ENCODE results near the gene SLC19A1.

SLC19A1 gene

GRCh38 chr21:45542242-45542666 is at the start of gene SLC19A1:
TSS of gene SLC19A1 (minus strand) at chr21:45542440. CDS start at chr21:45537959, 4,481 bp downstream.
- no peak for TF ChIP-seq ZNF274 (IDR thresholded peaks at IDR 0.05; ENCODE audit: low read depth, low read length)
- peak within 1 kb of the TSS; percentile 85 for H3K4me3 ChIP-seq (ENCODE audit: low read length)

DNA sequence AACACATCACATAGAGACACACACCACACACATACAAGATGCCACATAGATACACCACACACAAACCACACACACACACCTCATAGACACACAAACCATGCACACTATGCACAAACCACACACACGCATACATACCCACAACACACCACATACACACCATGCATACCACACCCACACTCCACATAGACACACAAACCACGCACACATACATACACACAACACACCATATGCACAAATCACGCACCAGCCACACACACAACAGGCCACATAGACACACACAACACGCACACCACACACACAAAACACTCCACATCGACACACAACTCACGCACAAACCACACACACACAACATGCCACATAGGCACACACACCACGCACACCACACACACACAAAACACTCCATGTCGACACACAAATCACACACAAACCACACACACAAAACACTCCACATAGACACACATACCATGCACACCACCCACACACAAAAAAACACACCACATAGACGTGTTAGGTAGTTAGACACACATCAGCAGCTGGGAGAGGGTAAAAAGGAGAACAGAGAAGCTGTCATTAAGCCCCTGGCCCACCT is 49.5 kb upstream of the SLC19A1 start:
- no peak overlapping the region for H3K4me3 ChIP-seq (ENCODE audit: low read length)
- TF ChIP-seq ZNF274 (IDR thresholded peaks at IDR 0.05; ENCODE audit: low read depth, low read length): no peak

DNA sequence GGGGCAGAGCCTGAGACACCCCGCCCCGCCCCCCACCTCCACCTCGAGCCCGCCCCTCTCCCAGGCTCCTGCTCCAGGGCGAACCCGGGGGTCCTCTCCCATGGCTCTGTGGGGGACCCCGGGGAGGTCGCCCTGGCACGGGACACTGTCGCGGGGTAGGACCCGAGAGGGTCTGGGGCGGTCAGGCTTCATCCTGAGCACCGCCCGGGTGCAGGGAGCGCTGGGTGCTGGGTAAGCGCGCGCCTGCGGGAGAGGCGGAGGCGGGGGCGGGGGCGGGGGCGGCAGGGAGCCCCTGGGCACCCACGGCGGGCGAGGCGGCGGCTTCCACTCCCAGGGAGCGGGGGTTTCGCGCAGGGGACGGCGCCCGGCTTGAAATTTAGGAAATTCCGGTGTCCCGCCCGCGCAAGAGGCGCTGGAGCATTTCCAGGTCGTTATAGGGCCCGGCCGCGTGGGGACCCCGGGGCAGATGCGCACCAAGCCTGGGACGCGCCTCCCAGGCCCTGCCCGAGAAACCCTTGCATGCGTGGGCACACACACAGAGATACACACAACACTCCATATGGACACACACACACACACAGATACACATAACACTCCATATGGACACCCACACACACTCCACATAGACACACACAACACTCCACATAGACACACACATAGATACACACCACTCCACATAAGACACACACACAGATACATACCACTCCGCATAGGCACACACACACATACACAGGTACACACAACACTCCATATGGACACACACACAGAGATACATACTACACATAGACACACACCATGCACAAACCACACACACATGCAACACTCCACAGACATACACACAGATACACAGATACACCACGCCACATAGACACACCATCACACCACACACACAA is 48.7 kb upstream of the SLC19A1 start:
- H3K4me3 ChIP-seq (ENCODE audit: low read length): no peak overlapping the region
- no peak for TF ChIP-seq ZNF274 (IDR thresholded peaks at IDR 0.05; ENCODE audit: low read depth, low read length)

DNA sequence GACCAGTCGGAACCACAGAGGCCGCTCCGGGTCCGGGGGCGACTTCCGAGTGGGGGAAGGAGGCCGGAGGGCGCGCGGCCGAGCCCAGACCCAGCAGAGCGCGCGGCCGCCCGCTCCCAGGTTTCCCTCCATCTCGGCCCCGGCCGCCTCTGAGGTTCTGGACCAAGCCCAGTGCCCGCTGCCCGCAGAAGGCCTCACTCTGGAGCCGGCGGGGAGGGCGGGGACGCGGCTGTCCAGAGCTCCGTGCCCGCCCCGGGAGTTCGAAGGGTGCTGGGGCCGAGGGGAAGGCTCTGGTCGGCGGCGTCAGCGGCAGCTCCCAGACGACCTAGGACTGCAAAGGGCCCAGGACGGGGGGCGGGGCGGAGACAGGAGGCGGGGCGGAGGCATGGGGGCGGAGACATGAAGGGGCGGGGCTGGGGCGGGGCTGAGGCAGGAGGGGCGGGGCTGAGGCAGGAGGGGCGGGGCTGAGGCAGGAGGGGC is 48.0 kb upstream of the SLC19A1 start:
- no peak for TF ChIP-seq ZNF274 (IDR thresholded peaks at IDR 0.05; ENCODE audit: low read depth, low read length)
- peak overlapping the region; percentile 17; the same call in 1 of the 2 replicates for H3K4me3 ChIP-seq (ENCODE audit: low read length)

DNA sequence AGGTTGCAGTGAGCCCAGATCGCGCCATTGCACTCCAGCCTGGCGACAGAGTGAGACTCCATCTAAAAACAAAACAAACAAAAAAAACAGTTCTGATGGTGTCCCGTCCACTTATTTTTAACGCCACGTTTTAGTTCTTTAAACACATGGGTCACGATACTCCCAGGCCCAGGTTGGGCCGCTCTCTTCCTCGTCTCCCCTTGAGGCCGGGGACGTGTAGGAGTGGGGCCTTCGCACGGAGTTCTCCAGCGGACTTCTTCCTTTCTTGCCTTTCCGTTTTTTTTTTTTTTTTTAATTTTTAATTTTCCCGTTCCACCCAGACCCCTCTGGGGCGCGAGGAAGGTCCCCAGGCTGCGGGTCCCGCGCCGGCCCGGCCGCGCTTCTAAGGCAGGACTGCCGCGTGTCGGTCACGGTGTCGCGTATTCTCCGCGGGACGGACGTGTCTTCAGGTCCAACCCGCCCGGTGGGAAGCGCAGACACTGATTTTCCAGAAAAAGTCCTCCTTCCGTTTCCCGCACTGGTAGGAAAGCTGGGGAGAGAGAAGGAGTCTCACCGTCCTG is 47.5 kb upstream of the SLC19A1 start:
- H3K4me3 ChIP-seq (ENCODE audit: low read length): peak overlapping the region; percentile 17; the same call in 1 of the 2 replicates
- TF ChIP-seq ZNF274 (IDR thresholded peaks at IDR 0.05; ENCODE audit: low read depth, low read length): no peak

DNA sequence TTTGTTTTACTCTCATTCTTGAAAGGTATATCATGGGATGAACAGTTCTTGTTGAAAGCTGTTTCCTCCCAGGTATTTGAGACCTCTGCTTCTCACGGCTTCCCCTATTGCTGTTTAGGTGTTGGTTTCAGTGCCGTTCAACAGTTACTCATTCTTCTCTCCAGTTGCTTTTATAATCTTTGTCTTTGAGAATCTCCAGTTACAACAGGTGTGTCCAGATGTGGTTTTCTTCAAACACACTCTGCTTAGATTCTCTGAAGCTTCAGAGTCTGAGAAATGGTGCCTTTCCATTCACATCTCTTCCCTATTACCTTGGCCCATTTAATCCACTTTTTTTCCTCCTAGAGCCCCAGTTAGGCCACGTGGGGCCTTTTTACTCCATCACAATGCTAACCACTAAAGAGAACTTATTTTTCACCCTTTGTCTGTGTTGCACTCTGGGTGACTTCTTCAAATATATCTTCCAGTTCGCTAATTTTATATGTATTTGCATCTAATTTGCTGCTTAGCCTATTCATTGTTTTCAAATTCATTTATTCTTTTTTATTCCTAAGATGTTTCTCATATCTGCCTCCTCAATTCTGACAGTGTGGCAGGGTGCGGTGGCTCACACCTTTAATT is 46.7 kb upstream of the SLC19A1 start:
- H3K4me3 ChIP-seq (ENCODE audit: low read length): no peak overlapping the region
- no peak for TF ChIP-seq ZNF274 (IDR thresholded peaks at IDR 0.05; ENCODE audit: low read depth, low read length)

DNA sequence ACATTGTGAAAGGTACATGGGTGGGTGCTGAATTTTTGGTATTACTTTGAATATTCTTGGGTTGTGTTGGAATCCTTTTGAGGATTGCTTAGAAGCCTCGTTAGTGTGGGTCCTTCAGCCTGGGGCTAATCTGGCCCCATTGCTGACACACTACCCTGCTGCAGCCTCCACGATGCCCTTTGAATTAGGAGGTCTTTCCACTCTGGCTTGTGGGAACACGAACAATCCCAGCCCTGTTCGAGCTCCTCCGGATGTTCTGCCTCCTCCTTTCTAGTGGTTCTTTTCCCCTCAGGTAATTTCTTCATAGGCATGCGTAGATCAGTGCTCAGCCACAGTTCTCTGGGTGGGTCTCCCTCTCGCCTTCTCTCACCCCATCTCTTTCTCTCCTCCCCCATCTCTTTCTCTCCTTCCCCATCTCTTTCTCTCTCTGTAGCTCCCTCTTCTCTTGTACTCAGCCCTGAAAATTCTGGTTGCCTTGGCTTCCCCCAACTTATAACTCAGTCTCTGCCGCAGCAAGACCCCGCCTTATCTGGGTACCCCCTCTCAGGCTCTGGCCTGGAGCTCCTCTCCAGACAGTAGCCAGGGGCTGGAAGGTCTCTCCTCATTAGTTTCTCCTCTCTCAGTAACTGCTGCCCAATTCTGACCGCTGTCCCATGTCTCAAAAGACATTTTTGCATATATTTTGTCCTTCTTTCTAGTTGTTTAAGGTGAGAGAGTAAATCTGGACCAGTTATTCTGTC is 46.0 kb upstream of the SLC19A1 start:
- TF ChIP-seq ZNF274 (IDR thresholded peaks at IDR 0.05; ENCODE audit: low read depth, low read length): no peak
- no peak overlapping the region for H3K4me3 ChIP-seq (ENCODE audit: low read length)

DNA sequence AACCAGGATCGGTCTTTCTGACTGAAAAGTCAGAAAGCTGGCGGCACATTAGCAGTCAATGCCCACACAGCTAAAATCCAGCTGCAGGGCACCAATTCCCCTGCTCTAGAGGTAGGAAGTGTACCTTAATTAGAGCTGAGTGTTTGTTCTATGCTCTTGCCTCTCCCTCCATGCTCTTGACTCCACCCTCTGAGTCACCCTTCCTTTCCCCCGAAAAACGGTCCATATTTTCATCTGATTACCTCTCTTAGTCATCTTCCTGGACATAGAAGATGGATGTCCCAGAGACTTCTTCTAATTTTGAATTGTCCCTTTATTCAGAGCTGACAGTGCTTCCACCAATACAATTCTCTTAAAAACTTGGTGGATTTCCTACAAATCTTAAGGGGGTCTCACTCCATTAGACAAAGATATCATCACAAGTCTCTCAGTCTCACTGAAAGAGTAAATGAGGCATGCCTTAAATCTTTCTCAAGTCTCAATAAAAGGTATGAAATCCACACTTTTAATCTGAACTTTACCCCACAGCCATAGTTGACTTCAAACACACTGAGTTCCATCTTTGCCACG is 44.1 kb upstream of the SLC19A1 start:
- TF ChIP-seq ZNF274 (IDR thresholded peaks at IDR 0.05; ENCODE audit: low read depth, low read length): no peak
- no peak overlapping the region for H3K4me3 ChIP-seq (ENCODE audit: low read length)

- no peak overlapping the region for H3K4me3 ChIP-seq (ENCODE audit: low read length)
- no peak for TF ChIP-seq ZNF274 (IDR thresholded peaks at IDR 0.05; ENCODE audit: low read depth, low read length)
Observed at GRCh38 chr21:45584786-45585185, 42.5 kb upstream of the SLC19A1 start.

GRCh38 chr21:45583831-45584509 is 41.7 kb upstream of the SLC19A1 start:
- TF ChIP-seq ZNF274 (IDR thresholded peaks at IDR 0.05; ENCODE audit: low read depth, low read length): no peak
- H3K4me3 ChIP-seq (ENCODE audit: low read length): no peak overlapping the region

GRCh38 chr21:45582128-45582527 is 39.9 kb upstream of the SLC19A1 start:
- TF ChIP-seq ZNF274 (IDR thresholded peaks at IDR 0.05; ENCODE audit: low read depth, low read length): no peak
- no peak overlapping the region for H3K4me3 ChIP-seq (ENCODE audit: low read length)

DNA sequence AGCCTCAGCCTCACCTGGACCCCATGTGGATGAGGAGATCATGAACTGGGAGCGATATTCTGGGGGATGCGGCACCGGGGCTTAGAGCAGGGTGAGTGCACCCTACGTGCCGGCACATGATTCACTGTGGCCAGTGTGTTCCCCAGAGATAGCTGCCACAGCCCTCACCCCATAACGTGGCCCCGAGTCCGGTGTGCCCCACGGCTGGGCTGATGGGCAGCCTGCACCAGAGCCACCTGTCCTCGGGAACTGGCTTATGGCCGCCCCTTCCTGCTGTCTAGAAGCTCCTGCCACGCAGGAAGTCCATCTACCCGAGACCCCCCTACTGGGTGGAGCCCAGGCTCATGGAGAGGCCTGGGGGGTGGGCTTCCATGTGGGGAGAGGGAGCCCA is 39.1 kb upstream of the SLC19A1 start:
- H3K4me3 ChIP-seq (ENCODE audit: low read length): no peak overlapping the region
- TF ChIP-seq ZNF274 (IDR thresholded peaks at IDR 0.05; ENCODE audit: low read depth, low read length): no peak

Data from GM08714 (cell line).